Gastrocnemius medialis (tissue), 4 donors: ENCODE data around the gene TMEM218.

Experiments used
- POLR2A ChIP-seq, 2 donors: fragments of 450-650 bp; IDR thresholded peaks; one replicate each; pipeline ENCODE4 v1.6.1; 2017; ENCODE audit warnings: antibody characterized with exemption in 2 of 2, mild to moderate bottlenecking in 2 of 2, moderate library complexity in 2 of 2
- TF ChIP-seq, protein P1 (sequence below), 5 experiments: fragments of 450-650 bp in 3 of 5; fragments of 200-600 bp in 2 of 5; sonication (generic) in 2 of 5; IDR thresholded peaks in 4 of 5; conservative IDR thresholded peaks in 1 of 5; 1 replicate in 4 of 5; 2 replicates in 1 of 5; pipeline ENCODE4 v1.5.1; 2016 to 2019; ENCODE audit warnings: antibody characterized with exemption in 5 of 5, mild to moderate bottlenecking in 3 of 5, moderate library complexity in 3 of 5

DNA sequence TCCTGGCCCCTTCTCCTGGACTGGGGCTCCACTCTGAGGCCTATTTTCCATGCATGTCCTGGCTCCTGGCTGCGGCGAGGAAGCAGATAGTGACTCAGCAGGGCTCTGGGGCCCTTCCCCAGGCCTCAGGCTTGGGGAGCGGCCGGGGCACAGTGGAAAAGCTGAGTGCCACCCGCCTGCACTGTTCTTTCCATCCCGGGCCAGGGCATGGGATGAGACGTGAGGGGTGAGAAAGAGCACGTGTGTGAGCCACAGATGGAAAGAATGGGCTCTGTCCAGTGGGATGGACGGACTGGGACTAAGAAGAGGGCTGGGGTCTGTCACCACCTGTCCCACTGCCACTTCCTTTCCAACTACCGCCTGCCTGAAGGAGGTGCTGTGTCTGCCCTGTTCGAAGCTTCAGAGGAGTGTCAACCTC lies 35.5 kb downstream of the TMEM218 start:
- TF ChIP-seq, protein P1, sequence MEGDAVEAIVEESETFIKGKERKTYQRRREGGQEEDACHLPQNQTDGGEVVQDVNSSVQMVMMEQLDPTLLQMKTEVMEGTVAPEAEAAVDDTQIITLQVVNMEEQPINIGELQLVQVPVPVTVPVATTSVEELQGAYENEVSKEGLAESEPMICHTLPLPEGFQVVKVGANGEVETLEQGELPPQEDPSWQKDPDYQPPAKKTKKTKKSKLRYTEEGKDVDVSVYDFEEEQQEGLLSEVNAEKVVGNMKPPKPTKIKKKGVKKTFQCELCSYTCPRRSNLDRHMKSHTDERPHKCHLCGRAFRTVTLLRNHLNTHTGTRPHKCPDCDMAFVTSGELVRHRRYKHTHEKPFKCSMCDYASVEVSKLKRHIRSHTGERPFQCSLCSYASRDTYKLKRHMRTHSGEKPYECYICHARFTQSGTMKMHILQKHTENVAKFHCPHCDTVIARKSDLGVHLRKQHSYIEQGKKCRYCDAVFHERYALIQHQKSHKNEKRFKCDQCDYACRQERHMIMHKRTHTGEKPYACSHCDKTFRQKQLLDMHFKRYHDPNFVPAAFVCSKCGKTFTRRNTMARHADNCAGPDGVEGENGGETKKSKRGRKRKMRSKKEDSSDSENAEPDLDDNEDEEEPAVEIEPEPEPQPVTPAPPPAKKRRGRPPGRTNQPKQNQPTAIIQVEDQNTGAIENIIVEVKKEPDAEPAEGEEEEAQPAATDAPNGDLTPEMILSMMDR (IDR thresholded peaks at IDR 0.05 in 4 of 5, conservative IDR thresholded peaks at IDR 0.05 in 1 of 5): no peak
- no peak for TF ChIP-seq POLR2A (IDR thresholded peaks at IDR 0.05)
